Peyer's patch (tissue), 4 donors: Measurements from ENCODE around the gene PTMA.

ENCODE experiments used
- CTCF ChIP-seq, 6 experiments: fragments of 450-650 bp in 4 of 6; fragments of 200-600 bp in 2 of 6; sonication (generic) in 1 of 6; IDR thresholded peaks; one replicate each; pipeline ENCODE4 v1.5.1; 2017 to 2019; ENCODE audit warnings: antibody characterized with exemption in 6 of 6, mild to moderate bottlenecking in 3 of 6, moderate library complexity in 1 of 6
- POLR2A ChIP-seq, 2 donors: fragments of 450-650 bp; IDR thresholded peaks; one replicate each; pipeline ENCODE4 v1.5.1; 2017; ENCODE audit warnings: antibody characterized with exemption in 2 of 2, mild to moderate bottlenecking in 2 of 2, moderate library complexity in 2 of 2

GRCh38 chr2:231671270-231672050, 36.9 kb upstream of the PTMA start:
- TF ChIP-seq CTCF (IDR thresholded peaks at IDR 0.05), result peak in 1 of 6 experiments; percentile 7
- TF ChIP-seq POLR2A (IDR thresholded peaks at IDR 0.05), result no peak
